ENCODE results near the gene LHPP.

The LHPP gene

DNA sequence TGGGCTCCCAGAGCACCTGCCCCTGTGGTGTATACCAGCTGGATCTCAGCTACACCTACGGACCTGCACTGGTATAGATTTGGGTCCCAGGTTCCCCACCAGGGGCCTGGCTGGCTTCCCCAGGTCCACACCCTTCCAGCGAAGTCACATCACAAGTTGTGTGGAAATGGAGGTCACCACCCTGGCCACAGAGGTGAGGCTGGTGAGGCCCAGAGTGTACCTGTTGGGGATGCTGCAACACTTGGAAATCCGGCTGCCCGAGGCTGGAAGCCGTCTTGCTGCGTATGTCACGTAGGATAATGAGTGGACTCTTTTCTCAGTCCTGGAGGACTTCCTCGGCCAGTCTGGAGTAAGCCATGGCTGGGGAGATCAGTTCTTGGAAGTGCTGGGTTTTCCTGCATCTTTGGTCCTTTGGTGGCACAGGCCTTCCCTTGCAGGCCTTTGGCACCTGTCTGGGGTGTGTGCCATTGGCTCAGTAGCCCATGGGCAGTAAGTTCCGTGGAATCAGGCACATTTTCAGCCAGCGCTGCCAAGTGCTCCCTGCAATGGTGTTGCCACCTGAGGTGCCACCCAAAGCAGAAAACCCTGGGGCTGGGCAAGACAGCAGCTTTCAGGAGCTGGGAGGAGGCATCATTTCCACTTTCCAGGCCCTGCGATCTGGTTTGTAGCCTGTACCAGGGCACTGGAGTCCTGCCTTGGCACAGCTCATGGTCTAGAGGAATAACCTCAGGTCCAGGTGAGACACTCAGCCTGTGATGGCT, 97.9 kb downstream of the LHPP start:
- no peak for DNase-seq

DNA sequence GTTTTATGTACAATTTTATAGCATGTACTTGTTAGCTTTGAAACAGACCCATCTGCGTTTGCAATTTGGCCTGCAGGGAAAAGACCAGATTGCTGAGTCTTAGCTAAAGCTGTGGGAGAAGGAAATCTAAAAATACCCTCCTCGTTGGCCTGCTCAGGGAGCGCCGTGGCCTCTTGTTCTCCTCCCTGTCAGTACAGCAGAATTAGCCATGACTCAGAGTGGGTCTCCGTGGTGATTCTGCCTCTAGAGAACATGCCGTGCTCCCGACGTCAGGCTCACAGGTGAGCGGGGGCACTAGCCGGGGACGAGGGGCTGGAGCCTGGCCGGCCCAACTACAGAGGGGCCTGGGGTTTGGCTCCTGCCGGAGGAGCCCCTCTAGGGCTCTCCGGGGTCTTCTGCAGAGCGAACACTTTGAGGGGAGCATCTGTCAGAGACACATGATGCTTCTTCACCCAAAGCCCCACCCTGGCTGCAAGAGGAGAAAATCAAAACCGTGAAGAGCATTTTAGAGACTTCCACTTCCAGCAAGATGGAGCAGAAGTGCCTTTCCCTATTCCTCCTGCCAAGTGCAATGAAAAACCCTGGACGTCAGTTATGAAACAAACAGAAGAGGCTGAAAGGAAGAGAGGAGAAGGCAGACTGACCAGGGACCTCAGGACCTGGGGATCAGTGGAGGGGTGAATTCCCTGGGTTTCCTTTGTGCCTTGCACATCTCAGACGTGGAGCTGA, 98.9 kb downstream of the LHPP start:
- DNase-seq = no peak

- no peak for DNase-seq
Measured at GRCh38 chr10:124561206-124561605, 99.6 kb downstream of the LHPP start.

GRCh38 chr10:124562425-124563060, 100.9 kb downstream of the LHPP start:
- DNase-seq = no peak

DNA sequence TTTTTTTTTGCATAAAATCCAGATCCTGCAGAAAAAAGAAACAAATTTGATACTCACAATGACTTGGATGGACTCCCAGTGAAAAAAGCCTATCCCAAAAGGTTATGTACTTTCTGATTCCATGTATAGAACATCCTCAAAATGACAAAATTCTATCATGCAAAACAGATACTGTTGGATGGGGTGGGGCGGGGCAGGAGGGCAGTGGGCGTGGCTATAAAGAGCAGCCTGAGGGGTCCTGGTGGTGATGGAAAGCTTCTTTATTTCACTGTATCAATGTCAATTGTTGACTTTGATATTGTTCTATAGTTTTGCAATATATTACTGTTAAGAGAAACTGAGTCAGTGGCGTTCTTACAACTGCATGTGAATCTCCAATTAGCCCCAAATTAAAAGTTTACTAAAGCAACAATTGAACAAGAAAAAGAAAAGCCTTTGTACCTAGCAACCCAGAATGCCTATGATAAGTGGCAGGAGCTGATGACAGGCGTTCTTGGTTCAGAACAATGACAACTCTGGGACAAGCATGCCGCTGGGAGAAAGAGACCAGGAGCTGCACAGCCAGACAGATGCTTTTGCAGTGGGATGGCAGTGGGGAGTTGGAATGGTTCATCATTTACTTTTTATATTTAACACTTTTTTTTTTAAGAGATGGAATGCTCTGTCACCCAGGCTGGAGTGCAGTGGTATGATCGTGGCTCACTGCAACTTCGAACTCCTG, 101.9 kb downstream of the LHPP start:
- no peak for DNase-seq

DNA sequence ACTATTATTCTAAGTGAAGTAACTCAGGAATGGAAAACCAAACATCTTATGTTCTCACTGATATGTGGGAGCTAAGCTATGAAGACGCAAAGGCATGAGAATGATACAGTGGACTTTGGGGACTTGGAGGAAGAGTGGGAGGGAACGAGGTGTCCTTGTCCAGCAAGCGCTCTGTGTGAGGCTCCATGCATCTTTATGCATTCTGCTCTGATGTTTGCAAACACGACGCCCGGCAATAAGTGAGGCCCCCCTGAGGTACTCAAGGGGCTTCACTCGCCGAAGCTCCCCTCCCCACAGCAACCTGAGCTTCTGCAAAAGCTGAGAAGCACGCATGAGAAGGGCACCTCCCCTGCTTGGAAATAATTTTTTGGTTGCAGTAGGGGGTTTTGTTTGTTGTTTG, 103.3 kb downstream of the LHPP start:
- DNase-seq = no peak

GRCh38 chr10:124565565-124566221, 104.1 kb downstream of the LHPP start:
- no peak for DNase-seq

GRCh38 chr10:124566222-124566888, 104.7 kb downstream of the LHPP start:
- DNase-seq = no peak

- no peak for DNase-seq
Measured at GRCh38 chr10:124566981-124567835, 105.6 kb downstream of the LHPP start.

GRCh38 chr10:124568339-124568738, 106.7 kb downstream of the LHPP start:
- DNase-seq = no peak

DNA sequence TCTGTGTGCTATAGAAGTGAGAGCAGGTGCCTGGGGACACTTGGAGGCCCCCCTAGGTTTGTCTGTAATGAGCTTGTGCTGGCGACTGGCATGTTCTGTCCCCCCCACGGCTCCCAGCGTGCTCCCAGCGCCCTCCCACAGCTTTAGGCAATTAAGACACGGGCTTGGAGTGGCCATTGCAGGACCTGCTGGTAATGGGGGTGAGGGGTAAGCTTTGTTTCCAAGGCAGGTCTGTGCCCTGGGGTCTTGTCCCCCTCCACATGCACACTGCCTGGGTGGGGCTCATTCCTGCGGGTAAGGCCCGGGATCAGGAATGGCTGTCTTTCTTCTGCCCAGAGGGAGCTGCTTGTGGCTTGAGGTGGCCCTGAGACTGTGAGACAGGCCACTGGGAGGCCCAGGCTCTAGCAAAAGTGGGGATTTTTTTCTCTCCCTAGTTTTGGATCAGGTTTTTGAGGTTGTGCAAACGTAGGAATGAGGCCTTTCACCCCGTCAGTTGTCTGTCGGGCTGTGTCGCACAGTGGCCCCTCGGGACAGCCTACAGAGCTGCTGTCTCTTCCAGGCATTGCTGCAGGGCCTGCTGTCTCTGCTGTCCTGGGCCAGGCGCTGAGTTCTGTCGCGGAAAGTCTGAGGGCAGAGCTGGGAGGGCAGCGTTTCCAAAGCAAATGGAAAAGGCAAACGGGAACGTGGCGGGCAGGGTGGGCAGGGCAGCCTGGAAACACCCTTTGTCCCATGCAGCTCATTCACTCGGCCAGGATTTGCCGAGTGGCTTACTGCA, 107.4 kb downstream of the LHPP start:
- DNase-seq = no peak

DNA sequence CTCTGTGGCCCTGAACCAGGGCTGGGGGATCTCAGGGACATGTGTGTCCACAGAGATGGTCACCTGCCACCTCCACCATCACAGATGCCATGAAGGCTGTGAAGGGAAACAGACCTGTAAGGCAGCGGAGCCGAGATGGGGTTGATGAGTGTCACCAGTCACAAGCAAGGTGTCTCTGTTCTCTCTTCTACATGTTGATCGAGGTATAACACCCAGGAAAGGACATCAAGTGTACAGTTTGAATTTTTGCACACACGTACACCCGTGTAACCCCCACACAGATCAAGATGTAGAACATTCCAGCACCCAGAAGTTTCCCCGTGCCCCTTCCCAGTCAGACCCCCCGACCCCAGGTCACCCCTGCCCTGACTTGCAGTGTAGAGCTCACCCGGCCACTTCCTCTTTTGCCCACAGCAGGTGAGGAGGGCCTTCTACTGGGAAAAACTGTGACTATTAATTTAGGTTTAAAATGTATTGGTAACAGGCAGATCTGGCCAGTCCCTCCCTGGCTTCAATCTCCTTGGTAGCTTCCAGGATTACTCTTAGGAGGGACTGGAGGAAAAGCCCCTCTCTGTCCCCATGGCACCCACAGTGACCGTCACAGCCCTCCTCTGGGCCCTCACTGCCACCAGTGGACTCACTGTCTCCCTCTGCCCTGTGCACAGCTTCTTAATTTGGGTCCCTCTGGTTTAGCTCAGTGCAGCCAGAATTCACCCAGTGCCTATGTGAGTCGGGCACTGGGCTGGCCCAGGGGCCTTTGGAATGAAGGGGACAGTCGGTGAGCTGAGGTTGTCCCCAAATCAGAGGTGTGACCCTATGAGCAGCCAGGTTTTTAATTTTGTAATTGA, 108.2 kb downstream of the LHPP start:
- no peak for DNase-seq

GRCh38 chr10:124570646-124571045, 109.0 kb downstream of the LHPP start:
- DNase-seq = no peak

GRCh38 chr10:124572751-124573150, 111.1 kb downstream of the LHPP start:
- no peak for DNase-seq

DNA sequence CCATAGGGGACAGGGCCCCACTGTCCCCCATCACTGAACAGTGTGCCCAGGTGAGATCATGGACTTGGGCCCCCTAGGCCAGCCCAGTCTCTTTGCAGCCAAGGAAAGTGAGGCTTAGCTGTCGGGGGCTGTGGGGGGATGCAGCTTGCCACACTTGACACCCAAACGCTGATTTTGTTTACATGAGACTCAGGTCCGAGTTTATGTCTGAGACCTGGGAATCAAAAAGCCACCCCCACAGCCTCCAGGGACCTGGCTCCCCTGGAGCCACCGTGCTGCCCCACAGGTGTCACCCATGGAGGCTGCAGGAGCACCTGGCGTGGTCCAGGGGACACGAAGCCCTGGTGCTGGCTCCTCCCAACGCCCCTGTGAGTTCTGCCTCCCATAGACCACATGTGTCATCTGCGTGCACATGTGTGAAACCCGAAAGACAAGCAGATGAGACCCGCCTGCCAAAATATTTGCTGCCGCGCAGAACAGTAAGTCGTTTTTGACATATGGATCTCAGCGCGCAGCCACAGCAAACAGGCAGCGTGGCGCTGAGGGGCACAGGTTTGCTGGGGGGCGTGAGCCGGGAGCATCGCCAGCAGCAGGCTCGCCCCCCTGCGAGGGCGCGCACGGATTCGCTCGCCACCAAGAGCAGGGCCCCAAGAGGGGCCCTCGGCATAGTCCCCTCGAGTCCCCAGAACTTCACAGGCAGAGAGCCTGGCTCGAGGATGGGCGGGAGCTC, 112.3 kb downstream of the LHPP start:
- DNase-seq = no peak

GRCh38 chr10:124574456-124575070, 112.9 kb downstream of the LHPP start:
- no peak for DNase-seq

DNA sequence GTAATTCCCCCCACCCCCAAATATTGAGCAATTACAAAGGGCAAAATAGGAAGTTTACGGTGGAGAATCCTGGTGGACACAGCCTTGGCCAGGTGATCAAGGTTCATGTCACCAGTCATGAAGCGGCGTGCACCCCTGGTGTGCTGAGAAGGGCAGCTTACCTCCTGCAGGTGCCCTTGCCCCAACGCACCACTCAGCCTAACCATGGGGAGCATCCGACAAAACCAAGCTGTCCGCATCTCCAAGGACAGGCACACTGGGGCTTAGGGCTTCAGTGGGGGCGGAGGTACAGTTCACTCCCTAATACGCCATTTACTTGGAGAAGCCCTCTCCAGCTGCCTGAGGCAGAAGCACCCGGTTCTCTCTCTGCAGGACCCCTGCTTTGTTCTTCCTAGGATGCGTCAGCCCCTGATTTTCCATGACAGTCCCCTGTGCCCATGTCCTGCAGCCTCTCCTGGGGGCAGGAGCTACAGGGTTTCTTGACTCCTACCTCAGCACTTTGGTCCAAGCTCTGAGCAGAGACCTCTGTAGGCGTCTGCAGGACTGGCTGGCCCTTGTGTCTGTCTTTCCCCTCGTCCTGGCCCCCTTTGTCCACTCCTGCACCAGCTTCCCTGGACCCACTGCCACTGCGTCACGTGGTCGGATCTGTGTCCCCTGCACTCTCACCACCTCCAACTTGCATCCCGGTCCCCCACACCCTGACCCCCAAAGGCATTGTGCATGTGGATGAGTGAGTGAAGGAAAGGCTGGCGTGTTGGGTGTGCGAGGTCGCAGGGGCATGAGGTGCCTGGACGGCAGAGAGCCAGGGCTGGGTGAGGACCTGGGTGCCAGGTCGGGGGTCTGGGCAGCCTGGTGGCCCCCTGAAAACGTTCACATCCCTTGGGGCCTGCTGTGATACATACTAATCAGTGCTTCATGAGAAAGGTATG, 113.7 kb downstream of the LHPP start:
- no peak for DNase-seq

Data from activated T-cell treated with anti-CD3 and anti-CD28 coated beads, Interleukin-2, amount 50 U/mL, for 1 hour (primary cell).